Endothelial cell of umbilical vein (primary cell): ENCODE measurements around the gene OLIG1.

ENCODE experiments used
- EZH2 ChIP-seq: IDR thresholded peaks from 2 replicates; pipeline ENCODE4 v1.6.1; 2012; ENCODE audit warnings: borderline replicate concordance, low read depth, mild to moderate bottlenecking, moderate library complexity, low read length, inconsistent platforms; ENCODE audit not compliant: severe bottlenecking
- TF ChIP-seq, protein P1 (sequence below), 2 donors: IDR thresholded peaks; 1 replicate in 1 of 2; 2 replicates in 1 of 2; pipeline ENCODE4 v1.5.1; 2011; ENCODE audit warnings: low read length in 2 of 2, mild to moderate bottlenecking in 2 of 2, moderate library complexity in 2 of 2, control low read depth in 1 of 2, inconsistent platforms in 1 of 2, low read depth in 1 of 2; ENCODE audit not compliant: insufficient read depth in 1 of 2; ENCODE audit errors: extremely low read depth in 1 of 2

DNA sequence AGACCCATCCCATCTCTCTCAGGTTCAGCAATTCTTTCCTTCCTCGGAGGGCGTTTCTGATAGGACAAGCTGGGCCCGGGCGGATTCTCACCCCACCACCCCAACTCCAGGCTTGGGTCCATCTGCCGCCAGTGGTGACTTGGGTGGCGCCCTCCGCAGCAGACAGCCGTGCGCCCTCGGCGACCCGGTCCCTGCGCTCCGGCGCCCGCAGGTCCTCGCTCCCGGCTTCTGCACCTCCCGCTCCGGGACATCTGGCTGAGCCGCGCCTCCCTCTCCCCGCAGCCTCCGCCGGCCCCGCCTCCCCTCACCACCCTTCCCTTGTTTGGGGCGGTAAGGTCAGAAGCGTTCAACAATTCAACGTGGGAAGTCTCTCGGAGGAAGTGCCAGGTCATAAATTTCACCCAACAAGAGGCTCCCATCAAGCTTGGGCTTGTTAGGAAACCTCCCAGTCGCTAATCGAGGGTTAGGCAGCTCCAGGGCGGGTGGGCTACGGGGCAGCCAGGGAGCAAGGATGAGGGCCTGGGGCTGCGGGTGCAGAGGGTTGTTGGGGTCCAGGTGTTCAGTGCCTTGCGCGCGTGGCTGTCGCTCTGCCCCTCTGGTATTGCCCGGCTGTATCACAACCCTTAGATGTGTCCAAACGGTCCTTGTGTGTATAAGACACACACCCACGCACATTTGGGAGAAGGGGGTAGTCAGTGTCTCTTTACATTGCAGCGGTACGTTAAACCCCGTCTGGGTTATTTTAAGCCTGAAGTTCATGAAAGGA, 39.8 kb downstream of the OLIG1 start:
- TF ChIP-seq EZH2 = peak; percentile 52
- TF ChIP-seq, protein P1, sequence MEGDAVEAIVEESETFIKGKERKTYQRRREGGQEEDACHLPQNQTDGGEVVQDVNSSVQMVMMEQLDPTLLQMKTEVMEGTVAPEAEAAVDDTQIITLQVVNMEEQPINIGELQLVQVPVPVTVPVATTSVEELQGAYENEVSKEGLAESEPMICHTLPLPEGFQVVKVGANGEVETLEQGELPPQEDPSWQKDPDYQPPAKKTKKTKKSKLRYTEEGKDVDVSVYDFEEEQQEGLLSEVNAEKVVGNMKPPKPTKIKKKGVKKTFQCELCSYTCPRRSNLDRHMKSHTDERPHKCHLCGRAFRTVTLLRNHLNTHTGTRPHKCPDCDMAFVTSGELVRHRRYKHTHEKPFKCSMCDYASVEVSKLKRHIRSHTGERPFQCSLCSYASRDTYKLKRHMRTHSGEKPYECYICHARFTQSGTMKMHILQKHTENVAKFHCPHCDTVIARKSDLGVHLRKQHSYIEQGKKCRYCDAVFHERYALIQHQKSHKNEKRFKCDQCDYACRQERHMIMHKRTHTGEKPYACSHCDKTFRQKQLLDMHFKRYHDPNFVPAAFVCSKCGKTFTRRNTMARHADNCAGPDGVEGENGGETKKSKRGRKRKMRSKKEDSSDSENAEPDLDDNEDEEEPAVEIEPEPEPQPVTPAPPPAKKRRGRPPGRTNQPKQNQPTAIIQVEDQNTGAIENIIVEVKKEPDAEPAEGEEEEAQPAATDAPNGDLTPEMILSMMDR (IDR thresholded peaks at IDR 0.05; ENCODE audit: extremely low read depth in 1 of 2, insufficient read depth in 1 of 2, low read depth in 1 of 2, low read length in 2 of 2) = no peak
